Measurements from ENCODE around the gene TOGARAM1.
"Not testable (repeated sequence)": the region's sequence is repeated elsewhere in the genome, so short reads cannot be mapped to it uniquely, and the experiment has no call there.

Gene TOGARAM1

GRCh38 chr14:45051180-45051579 lies 89.2 kb downstream of the TOGARAM1 start:
- no peak for DNase-seq

- no peak for DNase-seq
Observed at GRCh38 chr14:45051896-45052295, 89.9 kb downstream of the TOGARAM1 start.

GRCh38 chr14:45057349-45057748 lies 95.4 kb downstream of the TOGARAM1 start:
- DNase-seq: no peak

GRCh38 chr14:45057881-45058364 lies 95.9 kb downstream of the TOGARAM1 start:
- no peak for DNase-seq

- DNase-seq: no peak
Observed at GRCh38 chr14:45060551-45060950, 98.6 kb downstream of the TOGARAM1 start.

- DNase-seq: no peak
Observed at GRCh38 chr14:45065540-45065939, 103.5 kb downstream of the TOGARAM1 start.

- DNase-seq: no peak
Observed at GRCh38 chr14:45065956-45066355, 104.0 kb downstream of the TOGARAM1 start.

GRCh38 chr14:45066667-45067066 lies 104.7 kb downstream of the TOGARAM1 start:
- DNase-seq: no peak

GRCh38 chr14:45068396-45068795 lies 106.4 kb downstream of the TOGARAM1 start:
- DNase-seq: no peak

GRCh38 chr14:45070215-45070614 lies 108.2 kb downstream of the TOGARAM1 start:
- DNase-seq: no peak

GRCh38 chr14:45072126-45072525 lies 110.1 kb downstream of the TOGARAM1 start:
- no peak for DNase-seq

GRCh38 chr14:45073231-45073879 lies 111.4 kb downstream of the TOGARAM1 start:
- DNase-seq: no peak

GRCh38 chr14:45078323-45078722 lies 116.3 kb downstream of the TOGARAM1 start:
- DNase-seq: no peak

GRCh38 chr14:45080416-45080968 lies 118.5 kb downstream of the TOGARAM1 start:
- not testable (repeated sequence) for DNase-seq

GRCh38 chr14:45081096-45081495 lies 119.1 kb downstream of the TOGARAM1 start:
- not testable (repeated sequence) for DNase-seq

GRCh38 chr14:45082420-45082819 lies 120.4 kb downstream of the TOGARAM1 start:
- no peak for DNase-seq

GRCh38 chr14:45083617-45083975 lies 121.6 kb downstream of the TOGARAM1 start:
- no peak for DNase-seq

- DNase-seq: peak; percentile 97
Observed at GRCh38 chr14:45083976-45084722, 122.2 kb downstream of the TOGARAM1 start, which contains the start of gene PRPF39. Gene PRPF39 (plus strand): TSS chr14:45084116. CDS start chr14:45095240, 11,124 bp downstream.

- DNase-seq: peak; percentile 22
Observed at GRCh38 chr14:45084946-45085346, 123.0 kb downstream of the TOGARAM1 start.

- peak; percentile 21 for DNase-seq
Observed at GRCh38 chr14:45089813-45090212, 127.8 kb downstream of the TOGARAM1 start.

GRCh38 chr14:45091710-45092109 lies 129.7 kb downstream of the TOGARAM1 start:
- no peak for DNase-seq

GRCh38 chr14:45094275-45094674 lies 132.3 kb downstream of the TOGARAM1 start:
- DNase-seq: no peak

GRCh38 chr14:45095143-45095542 lies 133.2 kb downstream of the TOGARAM1 start:
- DNase-seq: no peak

GRCh38 chr14:45096218-45096617 lies 134.2 kb downstream of the TOGARAM1 start:
- DNase-seq: no peak
